ENCODE data around the gene RC3H2.
"Not testable (repeated sequence)": the region's sequence is repeated elsewhere in the genome, so short reads cannot be mapped to it uniquely, and the experiment has no call there.

Gene RC3H2

GRCh38 chr9:122837266-122837850, 67.8 kb downstream of the RC3H2 start:
- ChIA-PET CTCF (no interaction called here), POLR2A (no interaction called here)
- no peak for TF ChIP-seq CTCF (IDR thresholded peaks at IDR 0.05; ENCODE audit: insufficient read depth, low read length, missing control alignments)
- H3K4me3 ChIP-seq (ENCODE audit: low read depth, low read length): no peak overlapping the region
- DNase-seq (ENCODE audit: low read depth, low spot score): no peak

- POLR2A ChIA-PET: no interaction called here
- TF ChIP-seq CTCF (IDR thresholded peaks at IDR 0.05; ENCODE audit: insufficient read depth, low read length, missing control alignments): no peak
- DNase-seq (ENCODE audit: low read depth, low spot score): no peak
- CTCF ChIA-PET: interaction anchor here (0.6 to 1.6 kb wide), 3 partner anchors 9 to 515 kb away, joined by 3 to 7 read pairs (median 4); no protein-coding TSS in a partner anchor
- H3K4me3 ChIP-seq (ENCODE audit: low read depth, low read length): no peak overlapping the region
Measured at GRCh38 chr9:122835313-122835731, 69.8 kb downstream of the RC3H2 start.

DNA sequence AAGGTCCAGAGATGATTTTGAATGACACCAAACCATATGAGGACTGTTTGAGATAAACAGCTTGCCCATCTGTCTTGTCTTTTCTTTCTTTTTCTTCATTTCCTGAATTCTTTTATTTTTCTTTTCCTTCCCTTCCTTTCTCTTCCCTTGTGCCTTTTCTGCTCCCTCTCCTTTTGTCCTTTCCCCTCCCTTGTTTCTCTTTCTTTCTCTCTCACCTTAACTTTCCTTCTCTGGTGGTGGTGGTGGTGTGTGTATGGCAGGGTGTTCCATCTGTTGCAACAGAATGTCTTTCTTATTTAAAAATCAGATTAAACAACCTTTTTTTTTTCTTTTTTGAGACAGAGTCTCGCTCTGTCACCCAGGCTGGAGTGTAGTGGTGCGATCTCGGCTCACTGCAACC, 73.0 kb downstream of the RC3H2 start:
- H3K4me3 ChIP-seq (ENCODE audit: low read depth, low read length): no peak overlapping the region
- TF ChIP-seq CTCF (IDR thresholded peaks at IDR 0.05; ENCODE audit: insufficient read depth, low read length, missing control alignments): no peak
- DNase-seq (ENCODE audit: low read depth, low spot score): no peak
- CTCF ChIA-PET: no interaction called here
- POLR2A ChIA-PET: no interaction called here

DNA sequence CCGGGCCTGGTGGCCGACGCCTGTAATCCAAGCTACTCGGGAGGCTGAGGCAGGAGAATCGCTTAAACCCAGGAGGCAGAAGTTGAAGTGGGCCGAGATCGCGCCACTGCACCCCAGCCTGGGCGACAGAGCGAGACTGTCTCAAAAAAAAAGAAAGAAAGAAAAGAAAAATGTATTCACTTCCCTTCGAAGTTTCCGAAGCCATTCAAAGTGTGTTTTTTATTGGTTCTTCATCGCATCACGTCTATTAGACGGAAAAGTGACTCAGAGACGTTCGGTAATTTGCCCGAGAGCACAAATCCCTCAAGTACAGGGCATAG, 76.2 kb downstream of the RC3H2 start:
- POLR2A ChIA-PET: interaction anchor here (0.6 to 1.4 kb wide), 5 partner anchors 10 to 525 kb away, joined by 3 to 6 read pairs (median 4); partner anchors contain the start of gene RC3H2
- CTCF ChIA-PET: interaction anchor here (2.4 kb wide), 1 partner anchor 521 kb away, joined by 6 read pairs; no protein-coding TSS in a partner anchor
- H3K4me3 ChIP-seq (ENCODE audit: low read depth, low read length): peak overlapping the region; percentile 100
- DNase-seq (ENCODE audit: low read depth, low spot score): not testable (repeated sequence)

GRCh38 chr9:122827761-122828093, 77.4 kb downstream of the RC3H2 start:
- no peak for TF ChIP-seq CTCF (IDR thresholded peaks at IDR 0.05; ENCODE audit: insufficient read depth, low read length, missing control alignments)
- peak overlapping the region; percentile 100 for H3K4me3 ChIP-seq (ENCODE audit: low read depth, low read length)
- DNase-seq (ENCODE audit: low read depth, low spot score): no peak
- ChIA-PET CTCF (interaction anchor here (0.9 to 2.4 kb wide), 5 partner anchors 9 to 704 kb away, joined by 3 to 6 read pairs (median 4); no protein-coding TSS in a partner anchor), POLR2A (interaction anchor here (1.2 to 1.4 kb wide), 4 partner anchors 12 to 163 kb away, joined by 3 to 5 read pairs (median 4); partner anchors contain the start of gene RC3H2)

- DNase-seq (ENCODE audit: low read depth, low spot score): no peak
- POLR2A ChIA-PET: no interaction called here
- no peak overlapping the region for H3K4me3 ChIP-seq (ENCODE audit: low read depth, low read length)
- CTCF ChIA-PET: interaction anchor here (0.7 to 1.5 kb wide), 4 partner anchors 11 to 538 kb away, joined by 4 to 6 read pairs (median 4); no protein-coding TSS in a partner anchor
- TF ChIP-seq CTCF (IDR thresholded peaks at IDR 0.05; ENCODE audit: insufficient read depth, low read length, missing control alignments): no peak
Measured at GRCh38 chr9:122822938-122823337, 82.2 kb downstream of the RC3H2 start.

GRCh38 chr9:122822056-122822455, 83.1 kb downstream of the RC3H2 start:
- POLR2A ChIA-PET: no interaction called here
- CTCF ChIA-PET: interaction anchor here (1.5 to 17.8 kb wide), 2 partner anchors 11 to 359 kb away, joined by 8 to 242 read pairs; no protein-coding TSS in a partner anchor
- H3K4me3 ChIP-seq (ENCODE audit: low read depth, low read length): no peak overlapping the region
- TF ChIP-seq CTCF (IDR thresholded peaks at IDR 0.05; ENCODE audit: insufficient read depth, low read length, missing control alignments): no peak
- no peak for DNase-seq (ENCODE audit: low read depth, low spot score)

All from AG04449 (cell line).